ENCODE measurements around the gene NELL1.

The NELL1 gene

GRCh38 chr11:21026685-21027084 lies 357.3 kb downstream of the NELL1 start:
- Histone ChIP-seq H3K4me2 (ENCODE audit: low read length) (no peak overlapping the region), H3K4me3 (ENCODE audit: low read length) (no peak overlapping the region), H3K9me2 (replicated peaks; ENCODE audit: control insufficient read depth, low read length) (no peaks in the 10 kb centered on the region), H3K36me3 (ENCODE audit: control insufficient read depth, low read length) (no peaks in the 10 kb centered on the region), H3K27me3 (ENCODE audit: control insufficient read depth, low read length) (no peaks in the 10 kb centered on the region), H3K79me2 (ENCODE audit: control insufficient read depth, low read length) (no peaks in the 10 kb centered on the region), H3K4me1 (ENCODE audit: control insufficient read depth, low read length) (no peaks in the 10 kb centered on the region), H3K9me3 (ENCODE audit: control insufficient read depth, insufficient read depth, low read length) (no peaks in the 10 kb centered on the region), H4K20me1 (ENCODE audit: control insufficient read depth, insufficient read depth, low read depth, low read length) (no peaks in the 10 kb centered on the region), H3K27ac (ENCODE audit: low read depth, low read length) (no peak overlapping the region), H3F3A (ENCODE audit: control insufficient read depth, insufficient read depth) (no peaks in the 10 kb centered on the region)
- TF ChIP-seq EZH2phosphoT487 (IDR thresholded peaks at IDR 0.05; ENCODE audit: borderline replicate concordance, low read length) (no peak), CTCF (IDR thresholded peaks at IDR 0.05; ENCODE audit: low read depth, low read length, poor library complexity, severe bottlenecking) (no peak)

GRCh38 chr11:21037850-21038249 lies 368.5 kb downstream of the NELL1 start:
- no peaks in the 10 kb centered on the region for H4K20me1 ChIP-seq (ENCODE audit: control insufficient read depth, insufficient read depth, low read depth, low read length)
- H3K4me3 ChIP-seq (ENCODE audit: low read length) = no peak overlapping the region
- no peaks in the 10 kb centered on the region for H3K9me3 ChIP-seq (ENCODE audit: control insufficient read depth, insufficient read depth, low read length)
- no peak overlapping the region for H3K27ac ChIP-seq (ENCODE audit: low read depth, low read length)
- no peaks in the 10 kb centered on the region for H3K27me3 ChIP-seq (ENCODE audit: control insufficient read depth, low read length)
- H3K4me2 ChIP-seq (ENCODE audit: low read length) = no peak overlapping the region
- H3K79me2 ChIP-seq (ENCODE audit: control insufficient read depth, low read length) = no peaks in the 10 kb centered on the region
- H3K36me3 ChIP-seq (ENCODE audit: control insufficient read depth, low read length) = no peaks in the 10 kb centered on the region
- H3K9me2 ChIP-seq (replicated peaks; ENCODE audit: control insufficient read depth, low read length) = no peaks in the 10 kb centered on the region
- H3F3A ChIP-seq (ENCODE audit: control insufficient read depth, insufficient read depth) = no peaks in the 10 kb centered on the region
- TF ChIP-seq CTCF (IDR thresholded peaks at IDR 0.05; ENCODE audit: low read depth, low read length, poor library complexity, severe bottlenecking) (no peak), EZH2phosphoT487 (IDR thresholded peaks at IDR 0.05; ENCODE audit: borderline replicate concordance, low read length) (no peak)
- no peaks in the 10 kb centered on the region for H3K4me1 ChIP-seq (ENCODE audit: control insufficient read depth, low read length)

GRCh38 chr11:21038801-21039200 lies 369.4 kb downstream of the NELL1 start:
- H3K79me2 ChIP-seq (ENCODE audit: control insufficient read depth, low read length) = no peaks in the 10 kb centered on the region
- TF ChIP-seq CTCF (IDR thresholded peaks at IDR 0.05; ENCODE audit: low read depth, low read length, poor library complexity, severe bottlenecking) = no peak
- TF ChIP-seq EZH2phosphoT487 (IDR thresholded peaks at IDR 0.05; ENCODE audit: borderline replicate concordance, low read length) = no peak

GRCh38 chr11:21040630-21041029 lies 371.2 kb downstream of the NELL1 start:
- no peak overlapping the region for H3K4me3 ChIP-seq (ENCODE audit: low read length)
- H3K79me2 ChIP-seq (ENCODE audit: control insufficient read depth, low read length) = no peaks in the 10 kb centered on the region
- no peaks in the 10 kb centered on the region for H3K27me3 ChIP-seq (ENCODE audit: control insufficient read depth, low read length)
- no peak overlapping the region for H3K27ac ChIP-seq (ENCODE audit: low read depth, low read length)
- no peak for TF ChIP-seq CTCF (IDR thresholded peaks at IDR 0.05; ENCODE audit: low read depth, low read length, poor library complexity, severe bottlenecking)
- TF ChIP-seq EZH2phosphoT487 (IDR thresholded peaks at IDR 0.05; ENCODE audit: borderline replicate concordance, low read length) = no peak
- no peaks in the 10 kb centered on the region for H3F3A ChIP-seq (ENCODE audit: control insufficient read depth, insufficient read depth)
- no peaks in the 10 kb centered on the region for H3K4me1 ChIP-seq (ENCODE audit: control insufficient read depth, low read length)
- no peaks in the 10 kb centered on the region for H3K9me3 ChIP-seq (ENCODE audit: control insufficient read depth, insufficient read depth, low read length)
- no peak overlapping the region for H3K4me2 ChIP-seq (ENCODE audit: low read length)
- no peaks in the 10 kb centered on the region for H3K9me2 ChIP-seq (replicated peaks; ENCODE audit: control insufficient read depth, low read length)
- H3K36me3 ChIP-seq (ENCODE audit: control insufficient read depth, low read length) = no peaks in the 10 kb centered on the region
- no peaks in the 10 kb centered on the region for H4K20me1 ChIP-seq (ENCODE audit: control insufficient read depth, insufficient read depth, low read depth, low read length)

More at GRCh38 chr11:21038801-21039200, 369.4 kb downstream of the NELL1 start:
- Histone ChIP-seq H3K9me2 (replicated peaks; ENCODE audit: control insufficient read depth, low read length) (no peaks in the 10 kb centered on the region), H3K9me3 (ENCODE audit: control insufficient read depth, insufficient read depth, low read length) (no peaks in the 10 kb centered on the region), H3F3A (ENCODE audit: control insufficient read depth, insufficient read depth) (no peaks in the 10 kb centered on the region), H3K4me1 (ENCODE audit: control insufficient read depth, low read length) (no peaks in the 10 kb centered on the region), H3K27ac (ENCODE audit: low read depth, low read length) (no peak overlapping the region), H3K4me2 (ENCODE audit: low read length) (no peak overlapping the region), H4K20me1 (ENCODE audit: control insufficient read depth, insufficient read depth, low read depth, low read length) (no peaks in the 10 kb centered on the region), H3K4me3 (ENCODE audit: low read length) (no peak overlapping the region), H3K36me3 (ENCODE audit: control insufficient read depth, low read length) (no peaks in the 10 kb centered on the region), H3K27me3 (ENCODE audit: control insufficient read depth, low read length) (no peaks in the 10 kb centered on the region)
